Osteocyte (in vitro differentiated cells): Measurements from ENCODE around the gene JAKMIP1. TPM values are rescaled to one million over a fixed set of nuclear protein-coding genes. Genes with fewer than 3 reads are reported as not detected.

Source experiments
- DNase-seq: peaks from one replicate; pipeline ENCODE4 v3.0.0; 2021; ENCODE audit warnings: mixed read lengths; ENCODE audit not compliant: unreplicated experiment; ENCODE audit errors: extremely low spot score
- H3K27ac Mint-ChIP-seq: one replicate; pipeline ENCODE4 v1.8.0; 2021; ENCODE audit warnings: mild to moderate bottlenecking, mixed read lengths; ENCODE audit not compliant: unreplicated experiment
- H3K27me3 Mint-ChIP-seq: one replicate; pipeline ENCODE4 v1.8.0; 2021; ENCODE audit warnings: mixed read lengths; ENCODE audit not compliant: unreplicated experiment
- H3K36me3 Mint-ChIP-seq: one replicate; pipeline ENCODE4 v1.8.0; 2021; ENCODE audit warnings: mixed read lengths; ENCODE audit not compliant: unreplicated experiment
- H3K4me1 Mint-ChIP-seq: one replicate; pipeline ENCODE4 v1.8.0; 2021; ENCODE audit warnings: mixed read lengths; ENCODE audit not compliant: unreplicated experiment
- H3K4me3 Mint-ChIP-seq: one replicate; pipeline ENCODE4 v1.8.0; 2021; ENCODE audit warnings: mild to moderate bottlenecking, moderate library complexity, mixed read lengths; ENCODE audit not compliant: unreplicated experiment
- H3K9me3 Mint-ChIP-seq: one replicate; pipeline ENCODE4 v1.8.0; 2021; ENCODE audit warnings: mixed read lengths; ENCODE audit not compliant: unreplicated experiment
- CTCF ChIP-seq: fragments of 200-600 bp; sonication (generic); IDR thresholded peaks from 2 replicates; pipeline ENCODE4 v1.5.0; 2021; ENCODE audit warnings: antibody characterized with exemption, mild to moderate bottlenecking, moderate library complexity
- total RNA-seq: library from RNA; stranded (reverse); gene quantifications from 2 replicates; pipeline ENCODE4 v1.2.1, GENCODE V29; 2021

The JAKMIP1 gene
- total RNA-seq, 1 donor from 2014 or later: not detected

DNA sequence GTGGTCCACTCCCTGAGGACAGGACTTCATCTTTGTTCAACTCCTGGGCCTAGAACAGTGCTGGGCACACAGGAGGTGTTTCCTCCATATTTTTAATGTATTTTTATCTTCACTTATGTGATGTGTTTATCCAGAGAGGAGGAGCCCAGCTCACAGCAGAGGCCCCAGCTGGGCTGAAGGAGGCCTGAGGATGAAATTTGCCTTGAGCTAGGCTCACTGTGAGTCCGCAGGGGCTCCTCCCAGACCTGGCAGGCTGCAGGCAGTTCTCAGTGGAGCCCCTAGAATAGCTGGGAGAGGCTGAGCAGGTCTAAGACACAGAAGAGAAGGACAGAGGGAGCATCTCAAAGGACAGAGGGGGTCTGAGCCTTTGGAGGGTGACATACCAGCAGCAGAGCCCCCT, 208.9 kb downstream of the JAKMIP1 start:
- H3K4me1 Mint-ChIP-seq: no peaks in the 10 kb centered on the region
- DNase-seq: no peak
- H3K27ac Mint-ChIP-seq: no peak overlapping the region
- no peak overlapping the region for H3K4me3 Mint-ChIP-seq
- no peak for TF ChIP-seq CTCF
- H3K9me3 Mint-ChIP-seq: no peaks in the 10 kb centered on the region
- H3K36me3 Mint-ChIP-seq: no peaks in the 10 kb centered on the region
- H3K27me3 Mint-ChIP-seq: peaks cover 30% of the 10 kb centered on the region

- Mint-ChIP-seq H3K4me1 (no peaks in the 10 kb centered on the region), H3K36me3 (no peaks in the 10 kb centered on the region)
Measured at GRCh38 chr4:5990446-5991160, 209.7 kb downstream of the JAKMIP1 start.

DNA sequence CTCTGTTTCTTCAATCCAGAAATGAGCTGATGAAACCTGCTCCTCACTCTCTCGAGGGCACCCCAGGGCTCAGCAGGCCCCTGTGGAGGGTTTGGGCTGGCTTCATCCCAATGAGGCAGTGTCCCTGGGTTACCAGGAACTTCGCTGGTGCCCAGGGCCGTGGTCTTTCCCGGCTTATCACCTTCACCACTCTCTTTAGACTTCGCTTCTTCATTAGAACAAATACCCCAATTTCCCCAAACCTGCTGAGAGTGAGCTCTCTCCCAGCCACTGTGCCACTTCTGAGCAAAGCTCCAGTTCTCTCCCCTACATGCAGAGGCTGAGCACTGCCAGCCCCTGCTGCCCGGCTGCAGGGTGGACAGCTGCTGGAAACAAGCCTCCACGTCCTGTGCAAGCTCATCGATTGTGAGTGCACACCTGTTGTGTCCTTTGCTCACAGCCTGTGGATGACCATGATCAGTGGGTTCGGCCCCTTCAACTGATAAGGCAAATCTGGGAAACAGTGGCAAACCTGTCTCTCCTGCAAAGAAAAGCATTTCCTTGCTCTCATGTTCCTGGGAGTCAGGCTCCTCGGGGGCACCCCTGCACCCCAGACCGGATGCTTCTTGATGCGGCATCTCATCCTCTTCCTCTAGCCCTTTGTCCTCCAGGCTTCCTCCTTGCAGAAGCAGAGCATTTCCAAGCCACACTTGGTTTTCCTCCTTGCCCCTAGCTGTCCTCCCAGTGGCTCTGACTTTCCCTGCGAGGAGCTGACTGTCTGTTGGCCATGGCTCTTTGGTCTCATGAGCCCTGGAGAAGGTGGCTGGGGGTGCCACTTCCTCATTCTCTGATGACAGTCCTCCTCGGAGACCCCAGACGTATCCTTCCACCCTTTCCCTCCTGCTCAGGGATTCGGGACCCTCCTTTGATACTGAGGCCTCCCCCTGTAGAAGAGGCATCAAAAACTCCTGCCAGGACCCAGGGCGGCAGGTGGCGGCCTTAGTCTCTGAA, 210.8 kb downstream of the JAKMIP1 start:
- no peak for TF ChIP-seq CTCF
- Mint-ChIP-seq H3K27me3 (peaks cover 25% of the 10 kb centered on the region), H3K4me1 (no peaks in the 10 kb centered on the region), H3K4me3 (no peak overlapping the region), H3K36me3 (no peaks in the 10 kb centered on the region), H3K9me3 (peaks cover 6% of the 10 kb centered on the region), H3K27ac (no peak overlapping the region)
- DNase-seq: no peak

More at GRCh38 chr4:5990446-5991160, 209.7 kb downstream of the JAKMIP1 start:
- no peak for TF ChIP-seq CTCF
- no peak overlapping the region for H3K4me3 Mint-ChIP-seq
- no peak overlapping the region for H3K27ac Mint-ChIP-seq
- H3K9me3 Mint-ChIP-seq: no peaks in the 10 kb centered on the region
- no peak for DNase-seq
- peaks cover 25% of the 10 kb centered on the region for H3K27me3 Mint-ChIP-seq

- Mint-ChIP-seq H3K9me3 (peaks cover 17% of the 10 kb centered on the region), H3K36me3 (no peaks in the 10 kb centered on the region), H3K27ac (no peak overlapping the region), H3K27me3 (peaks cover 25% of the 10 kb centered on the region), H3K4me3 (no peak overlapping the region), H3K4me1 (no peaks in the 10 kb centered on the region)
- no peak for TF ChIP-seq CTCF
- no peak for DNase-seq
Measured at GRCh38 chr4:5988086-5988845, 212.1 kb downstream of the JAKMIP1 start.
